ENCODE results near the gene FZR1. TPM values are rescaled to one million over a fixed set of nuclear protein-coding genes. Genes with fewer than 3 reads are reported as not detected.

FZR1 gene
- total and polyA plus RNA-seq, 2 of the 13 experiments (the other 11 are each of a cell fraction or from before 2014, with no cell fraction given) = 29.0 to 30.8 TPM

- TF ChIP-seq ZNF776 (CRISPR knock-in tag; IDR thresholded peaks at IDR 0.05) = no peak
- no peak for TF ChIP-seq PCBP1 (IDR thresholded peaks at IDR 0.05; ENCODE audit: borderline replicate concordance, low read depth, low read length)
- no peak; the same call in none of the 2 replicates for TF ChIP-seq MTA1 (CRISPR knock-in tag; IDR thresholded peaks at IDR 0.05; ENCODE audit: borderline replicate concordance)
- peak; percentile 37; the same call in 1 of the 2 replicates for TF ChIP-seq ARID4A (CRISPR knock-in tag; IDR thresholded peaks at IDR 0.05; ENCODE audit: borderline replicate concordance)
- no peak for TF ChIP-seq ZNF234 (CRISPR knock-in tag; conservative IDR thresholded peaks at IDR 0.05)
- TF ChIP-seq ZNF678 (CRISPR knock-in tag; IDR thresholded peaks at IDR 0.05) = no peak; the same call in 1 of the 2 replicates
- TF ChIP-seq ZIK1 (CRISPR knock-in tag; IDR thresholded peaks at IDR 0.05; ENCODE audit: borderline replicate concordance, low read depth) = no peak
- TF ChIP-seq ZNF839 (CRISPR knock-in tag; IDR thresholded peaks at IDR 0.05; ENCODE audit: borderline replicate concordance) = no peak
- TF ChIP-seq TIGD3 (CRISPR knock-in tag; IDR thresholded peaks at IDR 0.05; ENCODE audit: borderline replicate concordance) = no peak
- TF ChIP-seq CREB1 (IDR thresholded peaks at IDR 0.05) = no peak
- no peak for TF ChIP-seq CREB1 (CRISPR knock-in tag; IDR thresholded peaks at IDR 0.05)
- TF ChIP-seq ZSCAN22 (CRISPR knock-in tag; IDR thresholded peaks at IDR 0.05) = no peak
- TF ChIP-seq ZNF12 (CRISPR knock-in tag; IDR thresholded peaks at IDR 0.05) = no peak
- no peak for TF ChIP-seq ZNF20 (CRISPR knock-in tag; IDR thresholded peaks at IDR 0.05)
- no peak for TF ChIP-seq ZNF460 (CRISPR knock-in tag; IDR thresholded peaks at IDR 0.05; ENCODE audit: borderline replicate concordance)
- TF ChIP-seq ZNF235 (CRISPR knock-in tag; IDR thresholded peaks at IDR 0.05; ENCODE audit: borderline replicate concordance) = no peak
- TF ChIP-seq ZNF792 (CRISPR knock-in tag; IDR thresholded peaks at IDR 0.05) = 0 out of 2 replicates have a peak, but pooled peaks have one; percentile 21
- peak; percentile 39; the same call in 1 of the 2 replicates for TF ChIP-seq UBTF (CRISPR knock-in tag; IDR thresholded peaks at IDR 0.05)
- TF ChIP-seq NFIB (CRISPR knock-in tag; IDR thresholded peaks at IDR 0.05; ENCODE audit: borderline replicate concordance) = no peak
- TF ChIP-seq HDAC6 (IDR thresholded peaks at IDR 0.05; ENCODE audit: low read depth, low read length) = no peak
- TF ChIP-seq ZNF350 (CRISPR knock-in tag; IDR thresholded peaks at IDR 0.05; ENCODE audit: borderline replicate concordance, low read depth) = no peak
- no peak for TF ChIP-seq IRX3 (CRISPR knock-in tag; IDR thresholded peaks at IDR 0.05; ENCODE audit: borderline replicate concordance, low read depth)
- no peak for TF ChIP-seq FOSL1 (CRISPR knock-in tag; IDR thresholded peaks at IDR 0.05; ENCODE audit: borderline replicate concordance)
These were observed 25.6 kb upstream of the FZR1 start, which contains the start of gene SMIM24 (continued) for GRCh38 chr19:3480383-3481091.

Measured in HepG2 (cell line).